ENCODE results near the gene RNU7-1. TPM values are rescaled to one million over a fixed set of nuclear protein-coding genes. Genes with fewer than 3 reads are reported as not detected.
"Not testable (repeated sequence)": the region's sequence is repeated elsewhere in the genome, so short reads cannot be mapped to it uniquely, and the experiment has no call there.

RNU7-1 gene
- total RNA-seq, 1 donor from 2014 or later, result not detected

GRCh38 chr12:6905414-6906040 lies 38.1 kb upstream of the RNU7-1 start:
- TF ChIP-seq CTCF (IDR thresholded peaks at IDR 0.05), result no peak
- Mint-ChIP-seq H3K27ac (no peak overlapping the region), H3K4me1 (no peaks in the 10 kb centered on the region), H3K27me3 (no peaks in the 10 kb centered on the region), H3K4me3 (no peak overlapping the region), H3K9me3 (no peaks in the 10 kb centered on the region), H3K36me3 (ENCODE audit: low read depth) (no peaks in the 10 kb centered on the region)
- ChIA-PET CTCF (interaction anchor here (0.6 to 2.2 kb wide), 6 partner anchors 9 to 36 kb away, joined by 3 to 7 read pairs (median 3); partner anchors contain the start of genes ENO2 and SPSB2), POLR2A (interaction anchor here (1.2 to 3.3 kb wide), 7 partner anchors 9 to 152 kb away, joined by 5 to 19 read pairs (median 7); partner anchors contain the start of genes ATN1, ENO2, MLF2 and SPSB2)
- ATAC-seq (ENCODE audit: low read depth) (no peak), DNase-seq (no peak)
- intact Hi-C loops (cut with micrococcal nuclease), result no loop called here

GRCh38 chr12:6908141-6908540 lies 35.5 kb upstream of the RNU7-1 start:
- H3K27ac Mint-ChIP-seq; H3K4me3 Mint-ChIP-seq; H3K36me3 Mint-ChIP-seq (ENCODE audit: low read depth); DNase-seq; ATAC-seq (ENCODE audit: low read depth); H3K27me3 Mint-ChIP-seq; intact Hi-C loops (cut with micrococcal nuclease); H3K4me1 Mint-ChIP-seq; H3K9me3 Mint-ChIP-seq: not testable (repeated sequence)
- ChIA-PET CTCF (interaction anchor here (1.5 kb wide), 1 partner anchor 36 kb away, joined by 8 read pairs; the partner anchor contains the start of gene SPSB2), POLR2A (interaction anchor here (0.6 to 2.3 kb wide), 7 partner anchors 10 to 60 kb away, joined by 3 to 14 read pairs (median 4); partner anchors contain the start of genes C12orf57 and RNU7-1)

- intact Hi-C loops (cut with micrococcal nuclease), result no loop called here
- POLR2A ChIA-PET, result interaction anchor here (2.3 kb wide), 1 partner anchor 18 kb away, joined by 8 read pairs; no protein-coding TSS in a partner anchor
- CTCF ChIA-PET, result interaction anchor here (1.0 kb wide), 1 partner anchor 14 kb away, joined by 3 read pairs; no protein-coding TSS in a partner anchor
- ATAC-seq (ENCODE audit: low read depth), result no peak
- no peak for TF ChIP-seq CTCF (IDR thresholded peaks at IDR 0.05)
- H3K4me3 Mint-ChIP-seq, result no peak overlapping the region
- DNase-seq, result no peak
- peaks cover 2% of the 10 kb centered on the region for H3K27me3 Mint-ChIP-seq
- no peaks in the 10 kb centered on the region for H3K9me3 Mint-ChIP-seq
- no peaks in the 10 kb centered on the region for H3K36me3 Mint-ChIP-seq (ENCODE audit: low read depth)
- H3K27ac Mint-ChIP-seq, result no peak overlapping the region
- H3K4me1 Mint-ChIP-seq, result peaks cover 13% of the 10 kb centered on the region
Observed at GRCh38 chr12:6909421-6910145, 34.0 kb upstream of the RNU7-1 start.

GRCh38 chr12:6912164-6912935 lies 31.3 kb upstream of the RNU7-1 start:
- Mint-ChIP-seq H3K27ac (no peak overlapping the region), H3K4me1 (peaks cover 30% of the 10 kb centered on the region), H3K9me3 (no peaks in the 10 kb centered on the region), H3K36me3 (ENCODE audit: low read depth) (peaks cover 11% of the 10 kb centered on the region), H3K27me3 (peaks cover 2% of the 10 kb centered on the region), H3K4me3 (peak overlapping the region; percentile 9)
- ChIA-PET CTCF (interaction anchor here (0.9 kb wide), 1 partner anchor 21 kb away, joined by 3 read pairs; no protein-coding TSS in a partner anchor), POLR2A (interaction anchor here (0.6 to 0.9 kb wide), 3 partner anchors 15 to 90 kb away, joined by 3 to 4 read pairs (median 3); partner anchors contain the start of genes C12orf57 and RNU7-1)
- no peak for DNase-seq
- intact Hi-C loops (cut with micrococcal nuclease), result no loop called here
- TF ChIP-seq CTCF (IDR thresholded peaks at IDR 0.05), result no peak
- no peak for ATAC-seq (ENCODE audit: low read depth)
